ENCODE results near the gene ITGA6. TPM values are rescaled to one million over a fixed set of nuclear protein-coding genes. Genes with fewer than 3 reads are reported as not detected.

Gene ITGA6
- total RNA-seq, 5 donors from 2014 or later (not counting 1 experiment from before 2014, with no cell fraction given): 50.7 to 188 (median 80.9) TPM

- no peak overlapping the region for H3K27ac ChIP-seq (ENCODE audit: low read length)
- POLR2A ChIA-PET: interaction anchor here in 1 of 2 donors (1.7 kb wide), 1 partner anchor 8 kb away, joined by 4 read pairs; no protein-coding TSS in a partner anchor
- H3K36me3 Mint-ChIP-seq: peaks cover 12% of the 10 kb centered on the region
- no peaks in the 10 kb centered on the region for H3K27me3 ChIP-seq (replicated peaks in 1 of 2; ENCODE audit: control insufficient read depth in 2 of 2, extremely low read depth in 1 of 2, insufficient read depth in 2 of 2, low read length in 1 of 2)
- H3K27me3 Mint-ChIP-seq: no peaks in the 10 kb centered on the region
- peaks cover 19 to 49% of the 10 kb centered on the region in 2 experiments for H3K4me1 ChIP-seq (ENCODE audit: control insufficient read depth in 1 of 2, extremely low read depth in 1 of 2, insufficient read depth in 2 of 2, low read length in 2 of 2)
- peak overlapping the region in 1 of 3 donors; percentile 53 for H3K4me3 Mint-ChIP-seq
- DNase-seq (no peak), ATAC-seq (replicated peaks in 1 of 4) (no peak)
- no peaks in the 10 kb centered on the region for H3K9me3 ChIP-seq
- peak overlapping the region in 1 of 2 donors; percentile 62 for H3K27ac Mint-ChIP-seq
- peaks cover 75 to 82% (median 79%) of the 10 kb centered on the region in 3 donors for H3K4me1 Mint-ChIP-seq
- no peaks in the 10 kb centered on the region for H3K9me3 Mint-ChIP-seq
- peaks cover 0 to 10% of the 10 kb centered on the region in 2 donors for H3K36me3 ChIP-seq (ENCODE audit: control insufficient read depth in 2 of 2, extremely low read depth in 1 of 2, insufficient read depth in 1 of 2, low read length in 1 of 2)
- 100% methylated on average over 1 of the region's 5 CpGs for WGBS (ENCODE audit: insufficient coverage)
- no peak overlapping the region for H3K4me3 ChIP-seq (ENCODE audit: control insufficient read depth in 1 of 2, extremely low read depth in 1 of 2, low read length in 1 of 2)
- CTCF ChIA-PET: interaction anchor here (0.6 to 4.0 kb wide), 5 partner anchors 13 to 238 kb away, joined by 3 to 22 read pairs (median 10); no protein-coding TSS in a partner anchor
Measured at GRCh38 chr2:172447811-172448493, 20.6 kb downstream of the ITGA6 start.

DNA sequence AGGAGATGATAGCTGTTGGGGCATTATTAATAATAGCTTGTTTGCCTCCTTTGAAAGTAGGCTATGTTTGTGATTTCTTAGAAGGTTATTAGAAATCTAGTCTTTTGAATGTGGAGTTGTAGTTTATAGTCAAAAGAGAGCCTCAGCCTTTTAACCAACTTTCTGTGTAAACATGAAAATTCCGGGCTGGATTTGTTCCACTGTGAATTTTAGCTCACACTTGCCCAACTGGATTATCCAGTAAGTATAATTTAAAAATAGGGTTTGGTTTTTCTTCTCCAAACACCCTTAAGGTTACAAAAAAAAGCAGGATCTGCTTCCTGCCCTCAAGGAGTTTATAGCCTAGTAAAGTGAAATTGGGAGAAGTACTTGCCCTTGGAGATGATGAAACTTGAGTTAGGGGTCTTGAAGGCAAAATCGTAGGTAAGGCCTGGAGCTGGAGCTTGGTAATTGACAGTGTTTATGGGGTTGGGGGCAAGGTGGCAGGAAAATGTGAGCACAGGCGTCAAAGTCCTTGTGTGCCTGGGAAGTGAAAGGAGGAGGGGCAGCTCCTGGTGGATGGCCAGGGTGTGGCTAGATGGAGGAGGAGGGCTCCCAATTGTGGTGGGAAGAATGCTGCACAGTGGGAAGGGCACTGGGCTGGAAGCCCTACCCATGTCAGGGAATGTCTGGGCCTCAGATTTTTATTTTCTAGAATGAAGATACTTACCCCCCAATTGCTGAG, 21.3 kb downstream of the ITGA6 start:
- Mint-ChIP-seq H3K27ac (peak overlapping the region in 1 of 2 donors; percentile 80), H3K27me3 (no peaks in the 10 kb centered on the region), H3K36me3 (peaks cover 15% of the 10 kb centered on the region), H3K4me1 (peaks cover 74 to 78% (median 78%) of the 10 kb centered on the region in 3 donors), H3K4me3 (peak overlapping the region in 1 of 3 donors; percentile 54), H3K9me3 (no peaks in the 10 kb centered on the region)
- ATAC-seq (replicated peaks in 1 of 4) (no peak), DNase-seq (no peak)
- Histone ChIP-seq H3K27ac (ENCODE audit: low read length) (no peak overlapping the region), H3K4me1 (ENCODE audit: control insufficient read depth in 1 of 2, extremely low read depth in 1 of 2, insufficient read depth in 2 of 2, low read length in 2 of 2) (peaks cover 16 to 51% of the 10 kb centered on the region in 2 experiments), H3K27me3 (replicated peaks in 1 of 2; ENCODE audit: control insufficient read depth in 2 of 2, extremely low read depth in 1 of 2, insufficient read depth in 2 of 2, low read length in 1 of 2) (no peaks in the 10 kb centered on the region), H3K9me3 (no peaks in the 10 kb centered on the region), H3K4me3 (ENCODE audit: control insufficient read depth in 1 of 2, extremely low read depth in 1 of 2, low read length in 1 of 2) (no peak overlapping the region), H3K36me3 (ENCODE audit: control insufficient read depth in 2 of 2, extremely low read depth in 1 of 2, insufficient read depth in 1 of 2, low read length in 1 of 2) (peaks cover 0 to 17% of the 10 kb centered on the region in 2 donors)
- ChIA-PET CTCF (interaction anchor here (0.6 to 4.0 kb wide), 5 partner anchors 11 to 239 kb away, joined by 3 to 22 read pairs (median 4); no protein-coding TSS in a partner anchor), POLR2A (interaction anchor here in 1 of 2 donors (1.7 kb wide), 1 partner anchor 9 kb away, joined by 4 read pairs; no protein-coding TSS in a partner anchor)
- 83% methylated on average over 2 of the region's 3 CpGs for WGBS (ENCODE audit: insufficient coverage)

DNA sequence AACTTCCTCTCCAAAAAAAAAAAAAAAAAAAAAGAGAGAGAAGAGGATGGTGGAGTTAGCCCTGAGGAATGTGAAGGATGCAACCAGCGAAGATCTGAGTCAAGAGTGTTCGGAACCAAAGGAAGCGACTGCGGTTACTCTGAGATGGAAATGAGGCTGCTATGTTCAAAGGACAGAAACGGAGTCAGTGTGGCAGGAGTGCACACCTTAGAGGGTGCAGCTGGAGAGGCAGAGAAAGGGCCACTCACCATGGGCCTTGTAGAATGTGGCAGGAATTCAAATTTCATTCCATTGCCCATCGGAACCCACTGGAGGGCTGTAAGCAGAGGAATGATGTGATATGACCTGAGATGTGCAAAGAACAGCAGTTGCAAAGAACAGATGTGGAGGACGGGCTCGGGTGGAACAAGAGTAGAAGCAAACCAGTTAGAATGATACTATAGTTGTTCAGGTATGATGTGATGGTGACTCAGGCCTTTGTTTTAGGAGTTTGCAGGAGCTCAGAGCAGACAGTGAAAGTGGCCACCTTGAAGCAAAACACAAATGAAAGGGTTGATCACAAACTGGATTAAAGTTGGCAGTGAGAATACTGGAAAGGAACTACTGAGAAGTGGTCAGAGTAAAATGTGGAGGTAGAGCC, 22.6 kb downstream of the ITGA6 start:
- Mint-ChIP-seq H3K4me1 (peaks cover 79 to 80% (median 80%) of the 10 kb centered on the region in 3 donors), H3K4me3 (peak overlapping the region in 1 of 3 donors; percentile 54)

DNA sequence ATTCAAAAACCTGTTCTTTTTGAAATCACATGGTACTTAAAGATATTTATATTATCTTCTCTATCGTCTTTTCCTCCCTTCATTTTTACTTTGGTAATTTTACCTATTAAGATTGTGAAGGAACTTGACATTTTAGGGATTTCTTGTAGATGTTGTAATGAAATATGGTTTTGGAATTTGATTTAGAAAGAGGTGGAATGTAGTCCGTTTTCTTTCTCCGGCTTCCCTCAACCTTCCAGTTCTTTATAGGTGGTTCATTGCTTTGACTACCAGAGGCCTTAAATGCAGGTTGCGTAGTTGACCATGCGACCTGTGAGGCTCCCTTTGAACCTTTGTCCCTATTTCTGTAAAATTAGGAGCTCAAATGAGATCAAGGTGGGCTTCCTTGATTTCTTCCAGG, 24.5 kb downstream of the ITGA6 start:
- POLR2A ChIA-PET: no interaction called here
- DNase-seq (no peak), ATAC-seq (replicated peaks in 1 of 4) (no peak)
- H3K9me3 Mint-ChIP-seq: no peaks in the 10 kb centered on the region
- no peak overlapping the region for H3K4me3 ChIP-seq (ENCODE audit: control insufficient read depth in 1 of 2, extremely low read depth in 1 of 2, low read length in 1 of 2)
- peaks cover 21 to 62% of the 10 kb centered on the region in 2 experiments for H3K4me1 ChIP-seq (ENCODE audit: control insufficient read depth in 1 of 2, extremely low read depth in 1 of 2, insufficient read depth in 2 of 2, low read length in 2 of 2)
- H3K9me3 ChIP-seq: no peaks in the 10 kb centered on the region
- no peak overlapping the region for H3K4me3 Mint-ChIP-seq
- no peaks in the 10 kb centered on the region for H3K27me3 ChIP-seq (replicated peaks in 1 of 2; ENCODE audit: control insufficient read depth in 2 of 2, extremely low read depth in 1 of 2, insufficient read depth in 2 of 2, low read length in 1 of 2)
- peaks cover 3 to 13% of the 10 kb centered on the region in 2 donors for H3K36me3 ChIP-seq (ENCODE audit: control insufficient read depth in 2 of 2, extremely low read depth in 1 of 2, insufficient read depth in 1 of 2, low read length in 1 of 2)
- peak overlapping the region in 1 of 2 donors; percentile 16 for H3K27ac Mint-ChIP-seq
- peaks cover 24% of the 10 kb centered on the region for H3K36me3 Mint-ChIP-seq
- H3K27me3 Mint-ChIP-seq: no peaks in the 10 kb centered on the region
- no peak overlapping the region for H3K27ac ChIP-seq (ENCODE audit: low read length)
- peaks cover 84 to 88% (median 87%) of the 10 kb centered on the region in 3 donors for H3K4me1 Mint-ChIP-seq
- CTCF ChIA-PET: interaction anchor here (0.6 to 3.4 kb wide), 5 partner anchors 9 to 483 kb away, joined by 3 to 22 read pairs (median 5); no protein-coding TSS in a partner anchor
- WGBS (ENCODE audit: insufficient coverage): 100% methylated on average over 1 of the region's 5 CpGs

More for the DNA sequence above, 22.6 kb downstream of the ITGA6 start:
- H3K4me3 ChIP-seq (ENCODE audit: control insufficient read depth in 1 of 2, extremely low read depth in 1 of 2, low read length in 1 of 2): no peak overlapping the region
- Mint-ChIP-seq H3K36me3 (peaks cover 24% of the 10 kb centered on the region), H3K27me3 (no peaks in the 10 kb centered on the region), H3K27ac (peak overlapping the region; percentile 66 to 74), H3K9me3 (no peaks in the 10 kb centered on the region)
- ATAC-seq (replicated peaks in 1 of 4) (peak; percentile 40 to 84 (median 76)), DNase-seq (no peak)
- ChIA-PET CTCF (interaction anchor here in 1 of 2 donors (0.6 to 1.3 kb wide), 2 partner anchors 10 to 12 kb away, joined by 3 to 4 read pairs; no protein-coding TSS in a partner anchor), POLR2A (no interaction called here)
- 76% methylated on average over 7 of the region's 8 CpGs for WGBS (ENCODE audit: insufficient coverage)
- peaks cover 23 to 61% of the 10 kb centered on the region in 2 experiments for H3K4me1 ChIP-seq (ENCODE audit: control insufficient read depth in 1 of 2, extremely low read depth in 1 of 2, insufficient read depth in 2 of 2, low read length in 2 of 2)
- no peak overlapping the region for H3K27ac ChIP-seq (ENCODE audit: low read length)
- H3K27me3 ChIP-seq (replicated peaks in 1 of 2; ENCODE audit: control insufficient read depth in 2 of 2, extremely low read depth in 1 of 2, insufficient read depth in 2 of 2, low read length in 1 of 2): no peaks in the 10 kb centered on the region
- H3K36me3 ChIP-seq (ENCODE audit: control insufficient read depth in 2 of 2, extremely low read depth in 1 of 2, insufficient read depth in 1 of 2, low read length in 1 of 2): peaks cover 3 to 11% of the 10 kb centered on the region in 2 donors
- H3K9me3 ChIP-seq: no peaks in the 10 kb centered on the region

DNA sequence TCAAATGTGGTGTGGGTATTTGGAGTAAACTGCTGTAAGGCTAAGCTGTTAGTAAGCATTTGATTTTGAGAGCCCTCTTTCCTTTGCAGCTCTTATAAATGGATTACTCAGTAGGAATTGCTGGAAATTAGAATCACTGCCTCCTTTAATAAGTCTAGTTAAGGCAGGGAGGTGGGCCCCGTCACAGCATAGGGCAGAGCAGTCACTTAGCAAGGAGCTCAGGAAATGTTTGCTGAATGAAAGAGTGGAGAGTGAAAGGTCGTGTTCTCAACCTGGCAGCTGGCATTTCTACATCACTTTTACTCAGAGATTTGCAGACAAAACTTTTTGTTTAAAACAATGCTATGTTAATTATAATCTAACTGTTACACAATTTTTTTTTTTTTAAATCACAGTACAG, 25.5 kb downstream of the ITGA6 start:
- Histone ChIP-seq H3K36me3 (ENCODE audit: control insufficient read depth in 2 of 2, extremely low read depth in 1 of 2, insufficient read depth in 1 of 2, low read length in 1 of 2) (peaks cover 3 to 13% of the 10 kb centered on the region in 2 donors), H3K4me3 (ENCODE audit: control insufficient read depth in 1 of 2, extremely low read depth in 1 of 2, low read length in 1 of 2) (no peak overlapping the region), H3K9me3 (no peaks in the 10 kb centered on the region), H3K27me3 (replicated peaks in 1 of 2; ENCODE audit: control insufficient read depth in 2 of 2, extremely low read depth in 1 of 2, insufficient read depth in 2 of 2, low read length in 1 of 2) (no peaks in the 10 kb centered on the region), H3K27ac (ENCODE audit: low read length) (no peak overlapping the region), H3K4me1 (ENCODE audit: control insufficient read depth in 1 of 2, extremely low read depth in 1 of 2, insufficient read depth in 2 of 2, low read length in 2 of 2) (peaks cover 26 to 61% of the 10 kb centered on the region in 2 experiments)
- DNase-seq (no peak), ATAC-seq (replicated peaks in 1 of 4) (no peak)
- Mint-ChIP-seq H3K9me3 (no peaks in the 10 kb centered on the region), H3K4me3 (peak overlapping the region in 1 of 3 donors; percentile 23), H3K27ac (peak overlapping the region; percentile 62 to 72), H3K36me3 (peaks cover 21% of the 10 kb centered on the region), H3K4me1 (peaks cover 83 to 90% (median 88%) of the 10 kb centered on the region in 3 donors), H3K27me3 (no peaks in the 10 kb centered on the region)
- no CpG with 5 or more reads among the region's 2 CpGs for WGBS (ENCODE audit: insufficient coverage)
- POLR2A ChIA-PET: interaction anchor here (0.6 to 1.2 kb wide), 3 partner anchors 8 to 1941 kb away, joined by 3 read pairs; no protein-coding TSS in a partner anchor
- CTCF ChIA-PET: interaction anchor here (0.5 to 3.4 kb wide), 9 partner anchors 8 to 25 kb away, joined by 3 to 22 read pairs (median 3); partner anchors contain the start of gene ITGA6 (in 1 of the 2)

Measured in T-cell (primary cell).